Measurements from ENCODE around the gene ONECUT2. TPM values are rescaled to one million over a fixed set of nuclear protein-coding genes. Genes with fewer than 3 reads are reported as not detected.

Gene ONECUT2
- total and polyA plus RNA-seq, 4 donors, result 1.8 to 5.7 (median 4.6) TPM

GRCh38 chr18:57437402-57437765, 2.2 kb downstream of the ONECUT2 start:
- peak overlapping the region; percentile 74 to 90 (median 85) for H3K4me3 ChIP-seq (ENCODE audit: low read depth in 1 of 3, low read length in 3 of 3)
- under 1% methylated on average over 16 of the region's 16 CpGs for WGBS
- peak overlapping the region; percentile 4 to 63 for H3K27ac ChIP-seq (ENCODE audit: low read depth in 1 of 2, low read length in 2 of 2)
- no peaks in the 10 kb centered on the region for H3K27me3 ChIP-seq (ENCODE audit: control insufficient read depth in 4 of 4, insufficient read depth in 4 of 4, low read length in 3 of 4)
- peak overlapping the region; percentile 71 to 78 for H3K9ac ChIP-seq (ENCODE audit: low read depth in 1 of 2, low read length in 2 of 2)
- peaks cover 9 to 69% (median 40%) of the 10 kb centered on the region in 4 donors for H3K4me1 ChIP-seq (ENCODE audit: control insufficient read depth in 4 of 4, insufficient read depth in 4 of 4, low read length in 3 of 4)
- no peaks in the 10 kb centered on the region for H3K9me3 ChIP-seq (ENCODE audit: control insufficient read depth in 4 of 4, low read length in 3 of 4)
- no peaks in the 10 kb centered on the region for H3K36me3 ChIP-seq (ENCODE audit: control insufficient read depth in 4 of 4, insufficient read depth in 3 of 4, low read depth in 1 of 4, low read length in 3 of 4)
- TF ChIP-seq FOXA2 (IDR thresholded peaks at IDR 0.05) (no peak), HNF4A (conservative IDR thresholded peaks at IDR 0.05) (no peak), HNF4G (IDR thresholded peaks at IDR 0.05) (no peak), RAD21 (IDR thresholded peaks at IDR 0.05) (no peak), TAF1 (conservative IDR thresholded peaks at IDR 0.05) (no peak), ZBTB33 (IDR thresholded peaks at IDR 0.05) (no peak), NR2F2 (IDR thresholded peaks at IDR 0.05) (no peak)
- peak; percentile 41 for DNase-seq (ENCODE audit: low spot score)

GRCh38 chr18:57437766-57438671, 2.8 kb downstream of the ONECUT2 start:
- DNase-seq (ENCODE audit: low spot score), result peak; percentile 48
- H3K27me3 ChIP-seq (ENCODE audit: control insufficient read depth in 4 of 4, insufficient read depth in 4 of 4, low read length in 3 of 4), result no peaks in the 10 kb centered on the region
- TF ChIP-seq REST (IDR thresholded peaks at IDR 0.05), result peak; percentile 14
- TF ChIP-seq RXRA (IDR thresholded peaks at IDR 0.05), result peak in 1 of 2 donors; percentile 7
- no peak for TF ChIP-seq ZBTB33 (IDR thresholded peaks at IDR 0.05)
- TF ChIP-seq FOXA1 (IDR thresholded peaks at IDR 0.05), result no peak
- TF ChIP-seq RAD21 (IDR thresholded peaks at IDR 0.05), result peak; percentile 72 to 82
- peak; percentile 75 for TF ChIP-seq CTCF (IDR thresholded peaks at IDR 0.05; ENCODE audit: low read depth, low read length, missing input control)
- peak in 1 of 2 donors; percentile 45 for TF ChIP-seq EGR1 (IDR thresholded peaks at IDR 0.05; ENCODE audit: low read depth in 2 of 2)

More at GRCh38 chr18:57437766-57438671, 2.8 kb downstream of the ONECUT2 start:
- Histone ChIP-seq H3K9me3 (ENCODE audit: control insufficient read depth in 4 of 4, low read length in 3 of 4) (no peaks in the 10 kb centered on the region), H3K9ac (ENCODE audit: low read depth in 1 of 2, low read length in 2 of 2) (peak overlapping the region; percentile 71 to 78), H3K4me1 (ENCODE audit: control insufficient read depth in 4 of 4, insufficient read depth in 4 of 4, low read length in 3 of 4) (peaks cover 12 to 70% (median 42%) of the 10 kb centered on the region in 4 donors), H3K4me3 (ENCODE audit: low read depth in 1 of 3, low read length in 3 of 3) (peak overlapping the region; percentile 74 to 90 (median 85)), H3K36me3 (ENCODE audit: control insufficient read depth in 4 of 4, insufficient read depth in 3 of 4, low read depth in 1 of 4, low read length in 3 of 4) (no peaks in the 10 kb centered on the region), H3K27ac (ENCODE audit: low read depth in 1 of 2, low read length in 2 of 2) (peak overlapping the region; percentile 25 to 28)
- WGBS, result 1% methylated on average over 72 of the region's 72 CpGs
